Activated T-cell treated with anti-CD3 and anti-CD28 coated beads, Interleukin-2, amount 50 U/mL, for 72 hours (primary cell): ENCODE data around the gene ZNF32. TPM values are rescaled to one million over a fixed set of nuclear protein-coding genes. Genes with fewer than 3 reads are reported as not detected.

Experiments used
- ATAC-seq, 2 donors: fragments of 150-1000 bp; cut with Tn5 transposase; replicated peaks in 1 of 2; 2 replicates each; pipeline ENCODE4 v1.10.0; 2021; ENCODE audit warnings: moderate library complexity in 2 of 2, mild to moderate bottlenecking in 1 of 2
- DNase-seq, 2 donors: peaks; one replicate each; pipeline ENCODE4 v3.0.0; 2021 to 2022; ENCODE audit warnings: mixed read lengths in 1 of 2
- H3K27ac Mint-ChIP-seq: one replicate; pipeline ENCODE4 v1.8.0; 2022; ENCODE audit warnings: mild to moderate bottlenecking, moderate library complexity, mixed read lengths
- H3K27me3 Mint-ChIP-seq: one replicate; pipeline ENCODE4 v1.8.0; 2022; ENCODE audit warnings: low read depth, mixed read lengths
- H3K36me3 Mint-ChIP-seq, 2 donors: one replicate each; pipeline ENCODE4 v1.8.0; 2022; ENCODE audit warnings: mixed read lengths in 2 of 2, mild to moderate bottlenecking in 1 of 2; ENCODE audit not compliant: insufficient read depth in 2 of 2
- H3K4me1 Mint-ChIP-seq: one replicate; pipeline ENCODE4 v1.8.0; 2022; ENCODE audit warnings: low read depth, mixed read lengths
- H3K4me3 Mint-ChIP-seq, 2 donors: one replicate each; pipeline ENCODE4 v1.8.0; 2022; ENCODE audit warnings: mild to moderate bottlenecking in 2 of 2, mixed read lengths in 2 of 2, moderate library complexity in 2 of 2
- H3K9me3 Mint-ChIP-seq, 2 donors: one replicate each; pipeline ENCODE4 v1.8.0; 2022; ENCODE audit warnings: mixed read lengths in 2 of 2
- total RNA-seq, 2 donors: library from RNA; stranded (reverse); gene quantifications; one replicate each; pipeline ENCODE4 v1.2.3, GENCODE V29; 2022

ZNF32 gene
- total RNA-seq, 2 donors from 2014 or later, result 12.4 to 18.0 TPM

DNA sequence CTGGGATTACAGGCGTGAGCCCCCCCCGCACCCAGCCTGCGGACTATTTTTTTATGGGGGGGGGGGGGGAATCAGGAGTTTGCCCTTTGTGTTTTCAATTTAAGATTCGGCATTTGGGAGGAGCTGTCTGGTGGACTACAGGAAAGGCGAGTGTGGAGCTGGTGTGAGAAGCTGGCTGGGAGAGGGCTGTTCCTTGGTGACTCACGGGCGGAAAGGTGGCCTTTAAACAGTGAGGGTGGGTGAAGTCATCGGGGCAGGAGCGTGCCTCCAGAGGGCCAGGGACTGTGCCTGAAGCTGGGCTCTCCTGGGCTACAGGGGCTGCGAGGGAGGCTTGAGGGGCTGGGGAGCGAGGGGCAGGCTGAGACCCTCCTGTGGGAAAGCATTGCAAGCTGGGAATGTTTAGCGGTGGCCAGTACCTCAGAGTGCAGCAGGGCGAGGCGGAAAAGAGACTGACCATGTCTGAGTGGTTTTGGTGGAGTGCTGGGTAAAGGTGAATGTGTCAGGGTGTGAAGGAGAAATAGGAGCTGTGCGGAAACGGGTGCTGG, 39.7 kb upstream of the ZNF32 start:
- DNase-seq (no peak), ATAC-seq (no peak)
- Mint-ChIP-seq H3K27me3 (peaks cover 34% of the 10 kb centered on the region), H3K36me3 (no peaks in the 10 kb centered on the region), H3K4me3 (peak overlapping the region; percentile 17 to 55), H3K9me3 (no peaks in the 10 kb centered on the region), H3K4me1 (peaks cover 16% of the 10 kb centered on the region), H3K27ac (no peak overlapping the region)

GRCh38 chr10:43687373-43687772, 38.7 kb upstream of the ZNF32 start:
- DNase-seq (no peak), ATAC-seq (no peak)
- Mint-ChIP-seq H3K36me3 (no peaks in the 10 kb centered on the region), H3K27me3 (peaks cover 36% of the 10 kb centered on the region), H3K4me1 (peaks cover 16% of the 10 kb centered on the region), H3K4me3 (no peak overlapping the region), H3K27ac (no peak overlapping the region), H3K9me3 (no peaks in the 10 kb centered on the region)

DNA sequence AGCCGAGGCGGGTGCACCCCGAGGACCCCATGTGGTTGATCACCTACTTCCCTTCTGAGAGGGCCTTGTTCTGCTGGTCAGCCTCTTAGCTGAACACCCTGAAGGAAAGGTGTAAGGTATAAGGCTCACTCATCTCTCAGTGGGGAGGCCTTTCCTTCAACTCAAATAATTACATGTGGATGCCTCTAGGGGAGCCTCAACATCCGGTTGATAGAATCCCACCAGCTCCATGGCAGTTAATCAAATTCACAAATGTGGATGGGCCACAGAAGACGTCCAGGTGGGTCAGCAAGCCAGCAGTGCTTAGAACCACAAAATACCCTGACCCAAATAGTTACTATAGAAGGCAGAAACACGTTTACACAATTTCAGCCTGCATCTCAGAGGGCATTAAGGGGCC, 37.7 kb upstream of the ZNF32 start:
- ATAC-seq (no peak), DNase-seq (no peak)
- Mint-ChIP-seq H3K4me3 (no peak overlapping the region), H3K9me3 (no peaks in the 10 kb centered on the region), H3K27ac (no peak overlapping the region), H3K27me3 (peaks cover 41% of the 10 kb centered on the region), H3K36me3 (no peaks in the 10 kb centered on the region), H3K4me1 (peaks cover 16% of the 10 kb centered on the region)

GRCh38 chr10:43685744-43686143, 37.1 kb upstream of the ZNF32 start:
- no peaks in the 10 kb centered on the region for H3K36me3 Mint-ChIP-seq
- peaks cover 36% of the 10 kb centered on the region for H3K27me3 Mint-ChIP-seq
- H3K4me3 Mint-ChIP-seq, result no peak overlapping the region
- peaks cover 15% of the 10 kb centered on the region for H3K4me1 Mint-ChIP-seq
- ATAC-seq (no peak), DNase-seq (no peak)
- H3K27ac Mint-ChIP-seq, result no peak overlapping the region
- H3K9me3 Mint-ChIP-seq, result no peaks in the 10 kb centered on the region

- DNase-seq (no peak), ATAC-seq (no peak)
- Mint-ChIP-seq H3K36me3 (no peaks in the 10 kb centered on the region), H3K9me3 (no peaks in the 10 kb centered on the region), H3K27me3 (peaks cover 36% of the 10 kb centered on the region), H3K4me1 (peaks cover under 1% of the 10 kb centered on the region), H3K27ac (no peak overlapping the region), H3K4me3 (no peak overlapping the region)
These were observed 35.5 kb upstream of the ZNF32 start for GRCh38 chr10:43684292-43684559.

DNA sequence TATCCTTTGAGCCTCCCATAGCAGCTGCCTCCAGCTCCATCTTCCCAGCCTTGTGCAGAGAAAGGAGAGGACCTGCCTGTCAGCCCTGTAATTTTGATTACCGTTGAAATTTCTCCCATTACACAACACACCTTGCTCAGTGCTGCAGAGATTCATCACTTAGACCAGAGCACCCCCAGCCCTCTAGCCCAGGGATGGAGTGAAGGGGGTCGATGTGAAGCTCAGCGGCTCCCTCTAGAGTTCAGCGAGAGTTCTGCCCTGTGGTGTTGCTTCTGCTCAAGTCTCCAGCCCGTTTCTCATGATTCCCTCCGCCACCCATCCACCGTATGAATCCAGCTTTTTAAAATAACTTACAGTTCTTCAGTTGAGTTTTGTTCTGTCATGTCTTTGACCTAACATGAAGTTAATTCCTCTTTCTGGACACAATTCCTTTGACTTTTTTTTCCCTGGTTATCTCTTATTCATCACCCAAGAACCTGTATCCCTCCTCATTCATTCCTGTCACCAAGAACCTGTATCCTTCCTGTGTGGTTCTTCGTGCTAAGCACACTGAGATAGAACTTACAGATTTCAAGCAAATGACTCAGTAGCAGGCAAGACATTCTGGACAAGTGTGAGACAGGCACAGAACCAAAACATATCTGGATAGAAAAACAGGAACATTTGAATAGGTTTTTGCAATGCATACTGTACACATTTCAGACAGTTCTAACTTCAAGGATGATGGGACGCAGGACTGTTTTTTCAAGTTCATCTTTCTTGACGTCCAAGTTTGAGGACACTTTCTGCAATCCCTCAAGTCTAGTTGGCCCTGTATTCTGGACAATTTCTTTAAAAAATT, 35.0 kb upstream of the ZNF32 start:
- no peak overlapping the region for H3K27ac Mint-ChIP-seq

GRCh38 chr10:43682956-43683355, 34.3 kb upstream of the ZNF32 start:
- DNase-seq (no peak), ATAC-seq (no peak)
- peaks cover 37% of the 10 kb centered on the region for H3K27me3 Mint-ChIP-seq
- H3K36me3 Mint-ChIP-seq, result no peaks in the 10 kb centered on the region
- H3K27ac Mint-ChIP-seq, result no peak overlapping the region
- H3K9me3 Mint-ChIP-seq, result no peaks in the 10 kb centered on the region
- no peak overlapping the region for H3K4me3 Mint-ChIP-seq
- no peaks in the 10 kb centered on the region for H3K4me1 Mint-ChIP-seq

More for the DNA sequence above, 35.0 kb upstream of the ZNF32 start:
- H3K9me3 Mint-ChIP-seq, result no peaks in the 10 kb centered on the region
- H3K36me3 Mint-ChIP-seq, result no peaks in the 10 kb centered on the region
- no peaks in the 10 kb centered on the region for H3K4me1 Mint-ChIP-seq
- peaks cover 38% of the 10 kb centered on the region for H3K27me3 Mint-ChIP-seq
- no peak overlapping the region for H3K4me3 Mint-ChIP-seq
- ATAC-seq (peak; percentile 62 to 73), DNase-seq (peak; percentile 20 to 27)

DNA sequence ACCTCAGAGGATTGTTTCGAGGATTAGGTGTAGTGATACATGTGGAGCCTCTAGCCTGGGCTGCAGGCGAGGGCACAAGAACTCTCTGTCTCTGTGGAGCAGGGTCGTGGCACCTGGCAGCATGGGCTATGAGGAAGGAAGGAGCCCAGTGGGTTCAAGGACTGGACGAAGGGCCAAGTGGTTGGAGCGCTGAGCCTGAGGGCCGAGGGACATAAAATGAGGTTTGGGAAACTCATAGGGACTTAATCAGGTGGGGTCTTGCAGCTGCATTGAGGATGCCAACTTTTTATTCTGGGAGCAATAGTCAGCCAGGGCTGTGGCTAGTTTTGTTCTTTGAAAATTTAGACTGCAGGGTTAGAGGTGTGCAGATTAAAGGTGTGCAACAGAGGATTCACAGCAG, 33.0 kb upstream of the ZNF32 start:
- Mint-ChIP-seq H3K4me3 (no peak overlapping the region), H3K9me3 (no peaks in the 10 kb centered on the region), H3K27me3 (peaks cover 46% of the 10 kb centered on the region), H3K4me1 (no peaks in the 10 kb centered on the region), H3K36me3 (no peaks in the 10 kb centered on the region), H3K27ac (no peak overlapping the region)
- no peak for ATAC-seq
- DNase-seq, result no peak

DNA sequence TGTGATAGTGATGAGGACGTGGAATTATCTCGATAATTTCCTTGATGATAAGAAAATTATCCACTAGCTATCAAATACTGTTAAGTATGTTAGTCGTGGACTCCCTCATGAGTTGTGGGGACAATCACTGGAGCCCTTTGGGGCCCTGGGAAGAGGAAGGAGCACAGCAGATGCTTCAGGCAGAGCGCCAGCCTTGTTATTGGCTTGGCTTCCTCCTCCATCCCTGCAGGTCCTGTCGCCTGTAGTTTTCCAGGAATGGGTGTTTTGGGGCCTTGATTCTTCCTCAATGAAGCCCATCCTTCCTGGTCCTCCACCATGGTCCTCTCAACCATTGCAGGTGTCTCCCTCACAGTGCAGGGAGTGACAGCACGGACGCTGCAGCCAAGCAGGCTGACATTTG, 32.5 kb upstream of the ZNF32 start:
- H3K27me3 Mint-ChIP-seq, result peaks cover 46% of the 10 kb centered on the region
- no peak for ATAC-seq
- no peaks in the 10 kb centered on the region for H3K4me1 Mint-ChIP-seq
- no peaks in the 10 kb centered on the region for H3K9me3 Mint-ChIP-seq
- no peak for DNase-seq
- no peaks in the 10 kb centered on the region for H3K36me3 Mint-ChIP-seq
- H3K27ac Mint-ChIP-seq, result no peak overlapping the region
- no peak overlapping the region for H3K4me3 Mint-ChIP-seq

DNA sequence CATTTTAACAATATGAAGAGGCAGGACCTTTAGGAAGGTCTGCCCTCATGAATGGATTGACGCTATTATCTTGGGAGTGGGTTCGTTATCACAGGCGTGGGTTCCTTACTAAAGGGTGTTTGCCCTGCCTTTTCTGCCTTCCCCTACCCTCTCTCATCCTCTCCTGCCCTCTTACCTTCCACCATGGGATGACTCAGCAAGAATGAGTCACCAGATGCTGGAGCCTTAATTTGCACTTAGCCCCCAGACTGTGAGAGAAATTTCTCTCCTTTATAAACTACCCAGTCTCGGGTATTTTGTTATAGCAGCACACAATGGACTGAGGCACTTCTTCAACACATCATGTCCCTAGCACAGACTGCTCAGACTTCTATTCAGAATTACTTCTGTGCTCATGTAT, 31.4 kb upstream of the ZNF32 start:
- Mint-ChIP-seq H3K27ac (no peak overlapping the region), H3K27me3 (peaks cover 46% of the 10 kb centered on the region), H3K4me3 (no peak overlapping the region), H3K36me3 (no peaks in the 10 kb centered on the region), H3K4me1 (no peaks in the 10 kb centered on the region), H3K9me3 (no peaks in the 10 kb centered on the region)
- DNase-seq, result no peak
- no peak for ATAC-seq

GRCh38 chr10:43679509-43679908, 30.8 kb upstream of the ZNF32 start:
- Mint-ChIP-seq H3K27me3 (peaks cover 46% of the 10 kb centered on the region), H3K27ac (no peak overlapping the region), H3K36me3 (no peaks in the 10 kb centered on the region), H3K9me3 (no peaks in the 10 kb centered on the region), H3K4me1 (no peaks in the 10 kb centered on the region), H3K4me3 (no peak overlapping the region)
- ATAC-seq (no peak), DNase-seq (no peak)

GRCh38 chr10:43678654-43679053, 30.0 kb upstream of the ZNF32 start:
- no peak for DNase-seq
- H3K27ac Mint-ChIP-seq, result no peak overlapping the region
- ATAC-seq, result no peak
- H3K27me3 Mint-ChIP-seq, result peaks cover 46% of the 10 kb centered on the region
- H3K4me1 Mint-ChIP-seq, result no peaks in the 10 kb centered on the region
- H3K4me3 Mint-ChIP-seq, result no peak overlapping the region
- no peaks in the 10 kb centered on the region for H3K9me3 Mint-ChIP-seq
- no peaks in the 10 kb centered on the region for H3K36me3 Mint-ChIP-seq

DNA sequence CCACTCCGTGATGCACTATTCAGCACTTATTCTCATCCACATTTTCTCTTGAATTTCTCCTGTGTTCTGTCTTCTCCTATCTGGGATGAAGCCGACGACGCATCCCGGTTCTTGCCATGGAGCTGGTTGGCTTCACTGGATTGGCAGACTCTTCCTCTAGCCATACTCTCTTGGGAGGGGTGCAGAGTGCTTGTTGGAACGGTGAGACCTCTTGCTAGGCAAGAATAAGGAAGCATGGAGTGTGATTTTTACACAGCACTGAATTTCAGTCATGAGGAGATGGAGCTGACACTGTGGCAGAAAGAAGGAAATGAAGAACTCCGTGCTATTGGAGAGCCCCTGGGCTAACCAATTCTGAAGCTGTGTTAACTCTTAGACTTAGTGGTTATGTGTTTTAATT, 28.2 kb upstream of the ZNF32 start:
- no peaks in the 10 kb centered on the region for H3K4me1 Mint-ChIP-seq
- H3K36me3 Mint-ChIP-seq, result no peaks in the 10 kb centered on the region
- H3K27me3 Mint-ChIP-seq, result peaks cover 41% of the 10 kb centered on the region
- H3K9me3 Mint-ChIP-seq, result no peaks in the 10 kb centered on the region
- H3K27ac Mint-ChIP-seq, result no peak overlapping the region
- H3K4me3 Mint-ChIP-seq, result no peak overlapping the region
- ATAC-seq (no peak), DNase-seq (no peak)

DNA sequence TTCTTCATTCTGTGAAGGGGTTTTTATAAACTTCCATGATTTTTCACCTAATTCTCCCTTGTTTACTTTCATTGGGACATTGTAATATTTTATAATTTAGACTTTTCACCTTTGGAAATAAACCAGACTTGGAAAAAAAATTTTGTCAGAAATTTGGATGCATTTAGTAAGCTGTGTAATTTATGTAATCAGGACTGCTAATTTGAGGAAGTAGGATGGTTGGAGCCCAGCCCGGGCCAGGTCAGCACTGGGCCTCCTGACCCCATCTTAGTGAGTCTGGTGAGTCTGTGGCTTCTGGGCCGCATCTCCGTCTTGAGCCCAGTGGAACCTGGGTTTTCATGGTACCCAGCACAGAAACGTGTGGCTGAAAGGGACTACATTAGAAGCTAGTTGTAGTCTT, 27.6 kb upstream of the ZNF32 start:
- ATAC-seq (no peak), DNase-seq (no peak)
- Mint-ChIP-seq H3K4me1 (no peaks in the 10 kb centered on the region), H3K27ac (no peak overlapping the region), H3K36me3 (no peaks in the 10 kb centered on the region), H3K27me3 (peaks cover 41% of the 10 kb centered on the region), H3K4me3 (no peak overlapping the region), H3K9me3 (no peaks in the 10 kb centered on the region)
